Hepatic stellate cell (primary cell): ENCODE results near the gene CTBP1.
A peak's percentile ranks its signal among the peaks of the same experiment; 100 is the strongest.

Experiments
- DNase-seq: peaks from one replicate; pipeline ENCODE4 v3.0.0; 2011; ENCODE audit warnings: low spot score

CTBP1 gene

GRCh38 chr4:1210971-1211370 is 38.0 kb downstream of the CTBP1 start:
- no peak for DNase-seq

- no peak for DNase-seq
These were observed 38.6 kb downstream of the CTBP1 start for GRCh38 chr4:1210241-1210841.

GRCh38 chr4:1209821-1210220 is 39.1 kb downstream of the CTBP1 start:
- peak; percentile 92 for DNase-seq

GRCh38 chr4:1208970-1209704 is 39.8 kb downstream of the CTBP1 start:
- DNase-seq: no peak

GRCh38 chr4:1208266-1208961 is 40.5 kb downstream of the CTBP1 start:
- DNase-seq: no peak

GRCh38 chr4:1207603-1208265 is 41.2 kb downstream of the CTBP1 start:
- DNase-seq: peak; percentile 90

GRCh38 chr4:1207157-1207470 is 41.8 kb downstream of the CTBP1 start:
- DNase-seq: no peak

- no peak for DNase-seq
These were observed 42.4 kb downstream of the CTBP1 start for GRCh38 chr4:1206299-1207156.

- DNase-seq: no peak
These were observed 43.2 kb downstream of the CTBP1 start for GRCh38 chr4:1205586-1206298.

- DNase-seq: no peak
These were observed 43.9 kb downstream of the CTBP1 start for GRCh38 chr4:1204828-1205585.

- no peak for DNase-seq
These were observed 44.6 kb downstream of the CTBP1 start for GRCh38 chr4:1204286-1204827.

GRCh38 chr4:1203026-1203616 is 45.8 kb downstream of the CTBP1 start:
- no peak for DNase-seq

GRCh38 chr4:1202526-1203011 is 46.4 kb downstream of the CTBP1 start:
- DNase-seq: no peak

GRCh38 chr4:1201851-1202525 is 46.9 kb downstream of the CTBP1 start:
- DNase-seq: no peak

GRCh38 chr4:1200425-1201035 is 48.4 kb downstream of the CTBP1 start:
- peak; percentile 99 for DNase-seq

- no peak for DNase-seq
These were observed 49.2 kb downstream of the CTBP1 start for GRCh38 chr4:1199556-1200331.

- no peak for DNase-seq
These were observed 50.7 kb downstream of the CTBP1 start for GRCh38 chr4:1198098-1198844.
